Activated CD8-positive, alpha-beta T cell treated with anti-CD3 and anti-CD28 coated beads, Interleukin-2, amount 10 ng/mL, durations not matched to agents 7 days and 5 days (primary cell): ENCODE results near the gene PGR. TPM values are rescaled to one million over a fixed set of nuclear protein-coding genes. Genes with fewer than 3 reads are reported as not detected.
"Not testable (repeated sequence)": the region's sequence is repeated elsewhere in the genome, so short reads cannot be mapped to it uniquely, and the experiment has no call there.

ENCODE experiments used
- ATAC-seq: fragments of 150-1000 bp; cut with Tn5 transposase; one replicate; pipeline ENCODE4 v1.10.0; 2021; ENCODE audit warnings: moderate library complexity
- CTCF ChIA-PET: fragments of 350-600 bp; sonication (Branson Sonifier 250); formaldehyde crosslinking; loops from one replicate; lab custom pipeline; 2021; ENCODE audit warnings: antibody characterized with exemption; lab: Charles Lee
- POLR2A ChIA-PET: fragments of 350-600 bp; sonication (Branson Sonifier 250); formaldehyde crosslinking; loops from one replicate; lab custom pipeline; 2021; ENCODE audit warnings: antibody characterized with exemption; lab: Charles Lee
- DNase-seq: peaks from one replicate; pipeline ENCODE4 v3.0.0-alpha.2; 2020
- H3K27ac Mint-ChIP-seq: one replicate; pipeline ENCODE4 v1.8.0; 2021; ENCODE audit warnings: mild to moderate bottlenecking, mixed read lengths
- H3K27me3 Mint-ChIP-seq: one replicate; pipeline ENCODE4 v1.8.0; 2021; ENCODE audit warnings: low read depth, mixed read lengths
- H3K36me3 Mint-ChIP-seq: one replicate; pipeline ENCODE4 v1.8.0; 2021; ENCODE audit warnings: low read depth, mixed read lengths
- H3K4me1 Mint-ChIP-seq: one replicate; pipeline ENCODE4 v1.8.0; 2021; ENCODE audit warnings: low read depth, mixed read lengths
- H3K4me3 Mint-ChIP-seq: one replicate; pipeline ENCODE4 v1.8.0; 2021; ENCODE audit warnings: mild to moderate bottlenecking, mixed read lengths
- H3K9me3 Mint-ChIP-seq: one replicate; pipeline ENCODE4 v1.8.0; 2022; ENCODE audit warnings: mixed read lengths; ENCODE audit not compliant: insufficient read depth
- total RNA-seq, 2 experiments: library from RNA; stranded (reverse); gene quantifications; one replicate each; pipeline ENCODE4 v1.2.3, GENCODE V29; 2021

PGR gene
- total RNA-seq, 2 experiments from 2014 or later, result not detected

DNA sequence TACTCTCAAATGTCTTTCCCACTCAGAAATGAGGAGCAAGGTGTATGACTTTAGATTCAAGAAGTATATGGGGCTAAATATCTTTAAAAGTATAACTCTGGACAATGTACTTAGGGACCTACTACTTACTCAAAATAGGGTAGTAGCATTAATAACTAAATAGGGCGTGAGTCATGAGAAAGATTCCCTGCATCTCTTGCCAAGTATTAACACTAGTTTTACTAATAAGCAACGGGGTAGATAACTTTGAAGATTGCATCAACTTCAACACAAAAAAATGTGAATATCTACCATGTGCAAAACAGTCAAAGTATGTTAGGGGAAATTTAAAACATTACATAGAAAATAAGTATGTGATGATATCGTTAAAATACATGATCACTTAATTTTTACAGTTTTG, 99.6 kb downstream of the PGR start:
- H3K27ac Mint-ChIP-seq, result no peak overlapping the region
- CTCF ChIA-PET, result no interaction called here
- H3K4me1 Mint-ChIP-seq, result no peaks in the 10 kb centered on the region
- H3K4me3 Mint-ChIP-seq, result no peak overlapping the region
- no peak for ATAC-seq
- no peaks in the 10 kb centered on the region for H3K27me3 Mint-ChIP-seq
- DNase-seq, result no peak
- H3K36me3 Mint-ChIP-seq, result no peaks in the 10 kb centered on the region
- POLR2A ChIA-PET, result no interaction called here
- no peaks in the 10 kb centered on the region for H3K9me3 Mint-ChIP-seq

DNA sequence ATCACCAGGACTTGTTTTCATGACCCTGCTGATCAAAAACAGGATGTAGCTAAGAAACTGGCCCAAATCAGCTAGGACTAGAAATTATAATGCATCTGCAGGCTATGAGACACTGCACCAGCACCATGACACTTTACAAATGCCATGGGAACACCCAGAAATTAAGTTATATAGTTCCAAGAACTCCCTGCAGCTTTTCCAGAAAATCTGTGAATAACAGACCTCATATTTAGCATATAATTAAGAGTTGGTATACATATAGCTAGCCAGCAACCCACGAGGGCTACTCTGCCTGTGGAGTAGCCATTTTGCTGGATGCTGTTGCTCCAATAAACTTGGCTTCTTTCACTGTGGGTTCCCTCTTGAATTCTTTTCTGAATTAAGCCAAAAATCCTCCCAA, 101.0 kb downstream of the PGR start:
- Mint-ChIP-seq H3K4me1 (no peaks in the 10 kb centered on the region), H3K9me3 (no peaks in the 10 kb centered on the region), H3K4me3 (no peak overlapping the region), H3K27ac (no peak overlapping the region), H3K27me3 (no peaks in the 10 kb centered on the region), H3K36me3 (no peaks in the 10 kb centered on the region)
- ChIA-PET CTCF (no interaction called here), POLR2A (no interaction called here)
- no peak for DNase-seq
- ATAC-seq, result no peak

DNA sequence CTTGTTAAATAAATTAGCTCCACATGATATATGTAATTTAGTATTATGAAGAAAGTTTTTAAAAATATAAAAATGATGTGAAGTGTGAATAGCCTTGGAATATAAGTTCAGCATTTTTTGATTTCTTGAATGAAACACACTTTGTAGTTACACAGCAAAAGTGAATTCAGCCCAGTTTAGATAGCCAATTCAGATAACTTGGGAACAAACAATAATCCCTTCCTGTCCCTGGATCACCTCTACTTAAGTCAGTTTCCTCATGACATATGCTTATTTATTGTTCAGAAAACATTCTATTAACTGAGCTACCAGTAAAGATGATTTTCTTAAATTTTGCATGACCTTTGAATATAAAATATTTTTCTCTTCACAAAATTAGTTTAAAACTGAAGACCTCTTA, 107.4 kb downstream of the PGR start:
- ChIA-PET CTCF (no interaction called here), POLR2A (no interaction called here)
- H3K27ac Mint-ChIP-seq, result no peak overlapping the region
- H3K9me3 Mint-ChIP-seq, result no peaks in the 10 kb centered on the region
- no peak overlapping the region for H3K4me3 Mint-ChIP-seq
- no peaks in the 10 kb centered on the region for H3K27me3 Mint-ChIP-seq
- H3K36me3 Mint-ChIP-seq, result no peaks in the 10 kb centered on the region
- DNase-seq (no peak), ATAC-seq (no peak)
- no peaks in the 10 kb centered on the region for H3K4me1 Mint-ChIP-seq

DNA sequence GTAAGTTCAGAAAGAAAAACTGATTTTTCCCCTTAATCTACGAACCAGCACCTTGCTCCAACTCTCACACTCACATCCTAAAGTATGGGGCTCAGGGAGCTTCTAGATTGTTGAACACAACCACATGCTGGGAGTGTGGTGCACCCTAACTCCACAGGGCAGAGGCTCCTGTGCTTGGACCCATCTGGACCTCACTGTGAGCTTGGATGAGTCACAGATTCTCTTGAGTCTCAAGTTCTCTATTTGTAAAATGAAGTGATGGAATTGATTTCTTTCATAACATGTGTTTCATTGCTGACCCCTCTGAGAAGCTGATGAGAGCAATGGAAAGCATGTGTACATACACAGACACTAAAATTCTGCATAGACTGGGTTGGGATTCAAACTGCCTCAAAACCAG, 109.7 kb downstream of the PGR start:
- Mint-ChIP-seq H3K9me3 (no peaks in the 10 kb centered on the region), H3K4me1 (no peaks in the 10 kb centered on the region), H3K36me3 (no peaks in the 10 kb centered on the region), H3K27me3 (no peaks in the 10 kb centered on the region), H3K27ac (no peak overlapping the region), H3K4me3 (no peak overlapping the region)
- ATAC-seq (no peak), DNase-seq (no peak)
- CTCF ChIA-PET, result no interaction called here
- POLR2A ChIA-PET, result no interaction called here

DNA sequence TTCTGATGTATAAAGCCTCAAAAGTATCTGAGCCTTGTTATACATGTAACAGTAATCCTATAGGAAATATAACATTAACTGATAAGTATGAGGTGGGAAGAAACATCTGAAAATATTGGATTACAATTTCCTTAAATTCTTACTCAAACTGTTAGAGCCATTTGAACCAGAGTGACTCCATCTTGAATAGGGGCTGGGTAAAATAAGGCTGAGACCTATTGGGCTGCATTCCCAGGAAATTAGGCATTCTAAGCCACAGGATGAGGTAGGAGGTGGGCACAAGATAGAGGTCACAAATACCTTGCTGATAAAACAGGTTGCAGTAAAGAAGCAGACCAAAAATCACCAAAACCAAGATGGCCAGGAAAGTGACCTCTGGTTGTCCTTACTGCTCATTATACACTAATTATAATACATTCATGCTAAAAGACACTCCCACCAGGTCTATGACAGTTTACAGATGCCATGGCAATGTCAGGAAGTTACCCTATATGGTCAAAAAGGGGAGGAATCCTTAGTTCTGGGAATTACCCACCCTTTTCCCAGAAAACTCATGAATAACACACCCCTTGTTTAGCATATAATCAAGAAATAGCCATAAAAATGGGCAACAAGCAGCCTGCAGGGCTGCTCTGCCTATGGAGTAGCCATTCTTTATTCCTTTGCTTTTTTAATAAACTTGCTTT, 114.9 kb downstream of the PGR start:
- no peak overlapping the region for H3K27ac Mint-ChIP-seq
- no peak for ATAC-seq
- CTCF ChIA-PET, result no interaction called here
- H3K4me1 Mint-ChIP-seq, result no peaks in the 10 kb centered on the region
- H3K9me3 Mint-ChIP-seq, result no peaks in the 10 kb centered on the region
- H3K36me3 Mint-ChIP-seq, result no peaks in the 10 kb centered on the region
- no peak for DNase-seq
- no peaks in the 10 kb centered on the region for H3K27me3 Mint-ChIP-seq
- POLR2A ChIA-PET, result no interaction called here
- H3K4me3 Mint-ChIP-seq, result no peak overlapping the region

DNA sequence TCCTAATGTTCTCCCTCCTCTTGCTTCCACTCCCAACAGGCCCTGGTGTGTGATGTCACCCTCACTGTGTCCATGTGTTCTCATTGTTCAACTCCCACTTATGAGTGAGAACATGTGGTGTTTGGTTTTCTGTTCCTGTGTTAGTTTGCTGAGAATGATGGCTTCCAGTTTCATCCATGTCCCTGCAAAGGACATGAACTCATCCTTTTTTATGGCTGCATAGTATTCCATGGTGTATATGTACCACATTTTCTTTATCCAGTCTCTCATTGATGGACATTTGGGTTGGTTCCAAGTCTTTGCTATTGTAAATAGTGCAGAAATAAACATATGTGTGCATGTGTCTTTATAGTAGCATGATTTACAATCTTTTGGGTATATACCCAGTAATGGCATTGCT, 115.9 kb downstream of the PGR start:
- POLR2A ChIA-PET, CTCF ChIA-PET, H3K27ac Mint-ChIP-seq, H3K4me1 Mint-ChIP-seq, H3K27me3 Mint-ChIP-seq, H3K36me3 Mint-ChIP-seq, H3K4me3 Mint-ChIP-seq, DNase-seq, ATAC-seq, H3K9me3 Mint-ChIP-seq: not testable (repeated sequence)

DNA sequence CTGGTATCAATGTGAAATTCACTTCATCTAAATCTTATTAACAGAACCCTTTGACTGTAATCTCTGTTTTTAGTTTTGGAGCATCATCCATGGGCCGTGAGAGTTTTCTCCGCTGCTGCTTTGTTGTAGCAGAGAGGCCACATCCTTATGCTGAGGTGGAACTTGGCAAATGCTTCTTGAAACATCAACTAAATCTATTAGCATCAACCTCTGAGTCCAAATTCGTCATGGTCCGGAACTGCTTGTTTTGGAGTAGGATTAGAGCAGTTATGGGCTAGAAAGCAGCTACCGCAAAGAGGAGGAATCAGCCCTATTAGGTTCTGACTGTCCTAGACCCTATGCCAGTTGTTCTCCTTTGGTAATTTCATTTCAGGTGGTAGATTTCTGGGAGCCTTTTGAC, 117.7 kb downstream of the PGR start:
- H3K36me3 Mint-ChIP-seq, result no peaks in the 10 kb centered on the region
- ATAC-seq (no peak), DNase-seq (no peak)
- no peaks in the 10 kb centered on the region for H3K27me3 Mint-ChIP-seq
- H3K4me3 Mint-ChIP-seq, result no peak overlapping the region
- no peak overlapping the region for H3K27ac Mint-ChIP-seq
- H3K4me1 Mint-ChIP-seq, result no peaks in the 10 kb centered on the region
- CTCF ChIA-PET, result no interaction called here
- POLR2A ChIA-PET, result no interaction called here
- H3K9me3 Mint-ChIP-seq, result no peaks in the 10 kb centered on the region

DNA sequence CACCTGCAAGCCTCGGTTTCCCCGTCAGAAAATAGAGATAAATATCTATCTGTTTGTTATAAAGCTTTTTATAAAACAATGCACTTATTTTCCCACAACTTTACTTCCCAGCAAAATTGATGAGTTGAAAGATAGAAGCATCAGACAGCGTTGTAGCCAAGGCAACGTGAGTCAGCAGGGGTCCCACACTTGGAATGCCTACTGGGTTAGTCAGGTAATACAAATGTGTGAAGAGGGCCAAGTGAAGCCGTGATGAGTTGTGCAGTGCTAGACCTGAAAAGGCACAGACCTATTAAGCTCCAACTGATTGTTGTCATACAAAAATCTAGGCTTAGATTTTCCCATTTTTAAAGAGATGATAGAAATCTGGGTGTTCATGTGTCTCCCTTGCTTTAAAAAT, 118.7 kb downstream of the PGR start:
- Mint-ChIP-seq H3K4me3 (no peak overlapping the region), H3K27me3 (no peaks in the 10 kb centered on the region), H3K9me3 (no peaks in the 10 kb centered on the region), H3K27ac (no peak overlapping the region), H3K36me3 (no peaks in the 10 kb centered on the region), H3K4me1 (no peaks in the 10 kb centered on the region)
- CTCF ChIA-PET, result no interaction called here
- no peak for ATAC-seq
- POLR2A ChIA-PET, result no interaction called here
- DNase-seq, result no peak

DNA sequence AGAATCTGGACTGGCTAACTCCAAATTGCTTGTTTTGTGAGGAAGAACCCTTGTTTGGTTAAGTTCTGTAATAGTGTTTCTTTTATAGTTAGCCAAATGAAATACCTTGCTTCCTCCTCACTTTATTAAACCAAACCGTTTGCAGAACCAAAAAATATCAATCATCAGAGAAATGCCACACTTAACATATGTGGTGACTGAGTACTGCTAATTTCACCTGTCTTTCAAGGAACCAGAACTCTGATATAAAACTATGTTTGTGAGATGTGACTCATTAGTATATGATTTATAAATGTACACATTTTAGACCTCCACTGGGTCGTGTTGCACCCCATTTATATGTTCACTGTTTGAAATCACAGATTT, 119.9 kb downstream of the PGR start:
- no peak overlapping the region for H3K4me3 Mint-ChIP-seq
- H3K27me3 Mint-ChIP-seq, result no peaks in the 10 kb centered on the region
- H3K27ac Mint-ChIP-seq, result no peak overlapping the region
- no peaks in the 10 kb centered on the region for H3K9me3 Mint-ChIP-seq
- H3K36me3 Mint-ChIP-seq, result no peaks in the 10 kb centered on the region
- DNase-seq (no peak), ATAC-seq (no peak)
- POLR2A ChIA-PET, result no interaction called here
- no peaks in the 10 kb centered on the region for H3K4me1 Mint-ChIP-seq
- CTCF ChIA-PET, result no interaction called here

DNA sequence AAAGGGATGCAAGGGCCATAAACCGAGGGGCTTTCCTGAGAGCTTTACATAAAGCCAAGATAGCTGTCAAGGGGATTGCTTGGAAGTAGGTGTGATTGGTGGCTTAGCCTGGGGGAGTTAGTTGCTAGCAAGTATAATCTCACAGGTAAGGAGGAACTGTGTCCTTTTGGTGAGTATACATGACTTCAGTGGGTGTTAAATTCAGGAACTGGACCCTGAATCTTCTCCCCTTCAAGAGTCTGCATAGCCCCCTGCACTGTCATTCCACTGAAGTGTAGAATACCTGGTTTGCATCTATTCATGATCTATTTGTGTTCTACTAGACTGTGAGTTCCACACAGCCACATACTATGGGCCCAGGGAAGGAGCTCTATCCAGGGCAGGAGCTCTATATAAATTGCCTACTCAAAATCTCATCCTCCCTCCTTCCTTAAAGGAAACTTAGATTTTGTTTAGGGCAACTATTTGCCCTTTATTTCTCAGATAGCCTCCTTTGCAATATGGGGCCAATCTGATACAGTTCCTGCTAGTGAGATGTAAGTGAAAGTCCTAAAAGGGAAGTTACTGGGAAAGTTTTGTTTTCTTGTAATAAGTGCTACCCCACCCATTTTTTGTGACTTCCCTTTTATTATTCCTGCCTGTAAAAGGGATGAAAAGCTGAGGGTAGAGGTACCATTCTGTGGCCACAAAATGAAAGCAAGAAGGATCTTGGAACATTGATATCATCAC, 120.5 kb downstream of the PGR start:
- no peak overlapping the region for H3K4me3 Mint-ChIP-seq
- H3K4me1 Mint-ChIP-seq, result no peaks in the 10 kb centered on the region
- POLR2A ChIA-PET, result no interaction called here

DNA sequence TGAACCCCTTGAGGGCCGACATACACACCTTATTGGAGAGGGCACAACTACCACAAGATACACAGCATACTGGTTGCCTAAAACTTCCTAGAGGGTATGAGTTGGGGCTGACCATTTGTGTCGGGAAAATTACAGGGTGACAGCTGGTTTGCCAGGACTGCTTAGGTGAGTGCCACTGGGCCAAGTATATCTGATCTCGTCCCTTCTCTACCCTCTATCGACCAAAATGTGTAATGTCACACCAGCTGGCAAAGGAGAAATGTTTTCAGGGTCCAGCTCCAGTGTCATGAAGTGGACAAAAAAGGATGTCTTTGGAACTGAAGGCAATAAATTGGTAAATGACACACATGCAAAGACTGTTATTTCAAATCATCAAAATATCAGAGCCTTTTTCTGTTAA, 126.1 kb downstream of the PGR start:
- Mint-ChIP-seq H3K4me1 (no peaks in the 10 kb centered on the region), H3K36me3 (no peaks in the 10 kb centered on the region), H3K9me3 (no peaks in the 10 kb centered on the region), H3K27me3 (no peaks in the 10 kb centered on the region), H3K4me3 (no peak overlapping the region), H3K27ac (no peak overlapping the region)
- no peak for ATAC-seq
- ChIA-PET POLR2A (no interaction called here), CTCF (no interaction called here)
- no peak for DNase-seq

More for the DNA sequence above, 120.5 kb downstream of the PGR start:
- no peak for ATAC-seq
- DNase-seq, result no peak
- H3K27ac Mint-ChIP-seq, result no peak overlapping the region
- H3K36me3 Mint-ChIP-seq, result no peaks in the 10 kb centered on the region
- CTCF ChIA-PET, result no interaction called here
- no peaks in the 10 kb centered on the region for H3K27me3 Mint-ChIP-seq
- H3K9me3 Mint-ChIP-seq, result no peaks in the 10 kb centered on the region

DNA sequence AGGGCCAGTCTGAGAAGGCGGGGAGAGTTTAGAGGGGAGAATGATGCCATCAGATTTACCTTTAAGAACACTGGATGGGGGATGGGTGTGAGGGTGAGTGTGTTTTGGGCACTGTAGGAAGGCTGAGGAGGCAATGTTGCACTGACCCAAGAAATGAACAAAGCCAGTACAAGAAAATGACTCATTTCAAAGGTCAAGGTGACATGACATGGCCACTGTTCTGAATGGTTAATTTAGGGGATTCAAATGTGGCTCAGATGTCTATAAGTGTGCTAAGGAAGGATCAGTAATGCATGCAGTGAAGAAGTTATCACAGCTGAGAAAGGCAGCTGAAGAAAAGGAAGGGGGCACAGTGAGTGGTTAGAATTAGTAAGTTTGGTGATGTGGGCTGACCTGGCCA, 129.9 kb downstream of the PGR start:
- DNase-seq (no peak), ATAC-seq (no peak)
- Mint-ChIP-seq H3K27ac (no peak overlapping the region), H3K9me3 (no peaks in the 10 kb centered on the region), H3K4me3 (no peak overlapping the region), H3K4me1 (no peaks in the 10 kb centered on the region), H3K27me3 (no peaks in the 10 kb centered on the region), H3K36me3 (no peaks in the 10 kb centered on the region)
- POLR2A ChIA-PET, result no interaction called here
- CTCF ChIA-PET, result no interaction called here

DNA sequence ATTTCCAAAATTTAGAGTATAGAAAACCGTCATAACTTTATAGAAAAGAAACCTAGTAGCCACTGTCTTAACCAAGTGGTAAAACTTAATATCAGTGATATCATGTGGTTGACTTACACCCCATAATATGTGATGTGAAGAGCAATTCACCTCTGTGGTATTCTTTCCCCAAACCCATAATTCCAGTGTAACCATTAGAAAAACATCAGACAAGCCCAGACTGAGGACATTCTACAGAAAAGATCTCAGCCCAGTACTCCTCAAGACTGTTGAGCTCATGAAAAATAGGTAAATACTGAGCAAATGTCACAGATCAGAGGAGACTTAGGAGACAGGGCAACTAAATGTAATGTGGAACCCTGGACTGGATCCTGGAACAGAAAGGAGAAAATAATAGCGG, 134.6 kb downstream of the PGR start:
- ChIA-PET POLR2A (no interaction called here), CTCF (no interaction called here)
- H3K27ac Mint-ChIP-seq, result no peak overlapping the region
- no peaks in the 10 kb centered on the region for H3K9me3 Mint-ChIP-seq
- H3K4me1 Mint-ChIP-seq, result no peaks in the 10 kb centered on the region
- ATAC-seq, result no peak
- no peak for DNase-seq
- H3K4me3 Mint-ChIP-seq, result no peak overlapping the region
- H3K36me3 Mint-ChIP-seq, result no peaks in the 10 kb centered on the region
- H3K27me3 Mint-ChIP-seq, result no peaks in the 10 kb centered on the region
